IPS-18c (cell line): Measurements from ENCODE around the gene PZP.
"Not testable (repeated sequence)": the region's sequence is repeated elsewhere in the genome, so short reads cannot be mapped to it uniquely, and the experiment has no call there.

Source experiments
- H3K4me3 ChIP-seq: 2 replicates; pipeline ENCODE4 v1.7.0; 2013; ENCODE audit warnings: low read depth, mild to moderate bottlenecking, low read length, moderate library complexity; ENCODE audit not compliant: insufficient read depth
- H3K9me3 ChIP-seq: one replicate; pipeline ENCODE4 v1.6.1; 2013; ENCODE audit warnings: mild to moderate bottlenecking, low read length, moderate library complexity; ENCODE audit not compliant: control insufficient read depth, insufficient read depth

Gene PZP

DNA sequence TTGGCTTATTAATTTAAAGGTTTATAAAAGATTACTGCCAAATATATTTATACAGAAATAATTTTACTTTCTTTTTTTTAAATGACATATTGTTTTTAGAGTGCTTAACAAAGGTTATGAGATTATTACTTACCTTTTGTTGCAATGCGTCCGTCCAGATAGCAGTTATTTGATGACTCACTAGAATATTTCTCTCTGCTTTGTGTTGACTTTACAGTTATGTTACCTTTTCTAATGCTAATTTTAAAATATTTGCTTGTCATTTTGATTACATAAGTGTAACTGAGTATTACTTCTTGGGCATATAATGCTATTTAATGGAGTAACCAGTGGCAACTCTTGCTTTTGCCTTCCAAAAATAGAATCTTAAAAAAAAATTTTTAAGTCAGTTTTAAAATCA lies 6.3 kb upstream of the PZP start:
- no peaks in the 10 kb centered on the region for H3K9me3 ChIP-seq
- no peak overlapping the region for H3K4me3 ChIP-seq

DNA sequence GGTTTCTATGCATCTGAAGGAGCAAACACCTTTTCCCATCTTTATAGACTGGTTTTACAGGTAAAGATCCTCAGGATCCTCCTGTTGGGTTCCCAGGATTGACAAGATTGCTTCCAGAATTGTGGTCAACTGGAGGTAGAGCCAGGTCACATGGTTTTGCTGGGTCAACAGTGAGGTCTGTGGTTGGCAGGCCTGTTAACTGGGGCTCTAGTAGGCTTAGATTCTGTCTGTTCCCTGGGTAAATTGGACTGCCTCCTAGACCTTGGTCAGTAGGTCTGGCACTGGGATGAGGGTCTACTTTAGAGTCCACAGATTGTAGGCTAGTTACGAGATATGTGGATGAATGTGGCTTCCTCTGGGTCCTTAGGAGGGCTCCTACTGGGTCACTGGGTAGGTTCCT lies 3.5 kb upstream of the PZP start:
- no peak overlapping the region for H3K4me3 ChIP-seq
- no peaks in the 10 kb centered on the region for H3K9me3 ChIP-seq

DNA sequence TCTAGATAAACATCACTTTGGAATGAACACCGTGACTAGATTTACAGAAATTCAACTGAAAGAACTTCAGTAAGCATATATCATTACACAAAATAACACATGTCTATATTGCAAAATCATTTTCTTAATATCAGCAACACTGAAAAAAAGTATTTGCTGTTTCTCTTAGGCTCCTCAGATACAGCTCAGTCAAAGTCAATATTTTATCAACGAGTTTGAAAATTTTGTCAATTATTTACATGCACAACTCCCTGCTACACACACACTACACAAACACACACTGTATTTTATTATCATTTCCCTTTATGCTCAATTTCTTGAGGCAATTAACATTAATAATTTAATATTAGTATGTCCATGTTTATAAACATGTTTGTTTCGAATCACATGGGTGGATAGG lies 3.8 kb downstream of the PZP start:
- no peak overlapping the region for H3K4me3 ChIP-seq
- H3K9me3 ChIP-seq: no peaks in the 10 kb centered on the region

DNA sequence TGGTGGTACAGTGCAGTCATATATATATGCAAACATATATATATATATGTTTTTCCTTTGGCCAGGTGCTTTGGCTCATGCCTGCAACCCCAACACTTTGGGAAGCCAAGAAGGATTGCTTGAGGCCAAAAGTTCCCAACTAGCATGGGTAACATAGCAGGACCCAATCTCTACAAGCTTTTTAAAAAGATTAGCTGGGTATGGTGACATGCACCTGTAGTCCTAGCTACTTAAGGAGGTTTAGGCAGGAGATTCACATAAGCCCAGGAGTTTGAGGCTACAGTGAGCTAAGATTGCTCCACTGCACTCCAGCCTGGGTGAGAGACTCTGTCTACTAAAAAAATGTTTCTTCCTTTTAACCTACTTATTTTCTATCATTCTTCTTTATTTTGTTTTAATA lies 10.2 kb downstream of the PZP start:
- H3K4me3 ChIP-seq: no peak overlapping the region
- no peaks in the 10 kb centered on the region for H3K9me3 ChIP-seq

DNA sequence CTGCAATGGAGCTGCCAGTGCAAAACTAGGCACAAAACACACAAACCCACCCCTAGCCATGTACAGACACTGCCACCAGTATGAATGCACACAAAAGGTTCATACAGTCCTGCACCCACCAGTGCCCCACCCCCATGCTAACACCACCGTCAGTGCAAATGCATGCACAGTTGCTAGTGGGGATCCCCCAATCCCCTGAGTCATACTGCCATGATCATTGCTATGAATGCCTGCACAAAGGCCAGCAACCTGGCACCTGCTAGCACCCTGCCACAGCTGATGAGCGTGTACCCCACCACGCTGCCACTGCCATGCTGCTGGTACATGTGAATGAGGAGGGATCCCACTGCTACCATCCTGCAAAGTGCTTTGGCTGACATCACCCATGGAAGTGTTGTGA lies 23.9 kb downstream of the PZP start:
- Histone ChIP-seq H3K9me3 (no peaks in the 10 kb centered on the region), H3K4me3 (no peak overlapping the region)

DNA sequence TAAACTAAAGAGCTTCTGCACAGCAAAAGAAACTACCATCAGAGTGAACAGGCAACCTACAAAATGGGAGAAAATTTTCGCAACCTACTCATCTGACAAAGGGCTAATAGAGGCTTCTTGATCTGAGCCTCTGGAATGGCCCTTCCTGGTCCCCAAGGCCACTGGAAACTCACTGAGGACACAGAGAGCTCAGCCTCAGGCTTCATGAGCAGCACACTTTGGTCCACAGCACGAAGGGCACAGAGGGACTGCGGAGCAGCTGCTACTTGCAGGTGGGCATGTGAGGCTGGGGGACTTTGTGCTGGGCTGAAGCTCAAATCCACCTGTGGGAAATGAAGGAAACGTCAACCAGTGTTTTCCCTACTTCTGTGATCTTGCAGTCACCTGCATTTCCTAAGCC lies 27.4 kb downstream of the PZP start:
- H3K4me3 ChIP-seq: no peak overlapping the region
- no peaks in the 10 kb centered on the region for H3K9me3 ChIP-seq

DNA sequence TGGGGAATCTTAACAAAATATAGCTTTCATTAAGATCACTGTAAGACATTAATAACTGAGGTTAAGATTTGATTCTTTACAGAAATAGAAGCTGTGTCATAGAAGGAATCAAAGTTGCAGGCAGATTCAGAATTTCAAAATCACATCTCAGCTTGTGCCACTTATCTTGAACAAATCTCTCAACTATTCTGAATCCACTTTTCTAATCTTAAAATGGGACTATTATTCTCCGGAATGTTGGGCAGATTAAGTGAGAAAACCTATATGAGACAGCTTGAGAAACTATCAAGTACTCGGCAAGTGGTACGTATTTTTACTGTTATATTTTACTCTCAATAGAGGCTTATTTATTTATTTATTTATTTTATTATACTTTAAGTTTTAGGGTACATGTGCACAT lies 28.4 kb downstream of the PZP start:
- no peaks in the 10 kb centered on the region for H3K9me3 ChIP-seq
- no peak overlapping the region for H3K4me3 ChIP-seq

DNA sequence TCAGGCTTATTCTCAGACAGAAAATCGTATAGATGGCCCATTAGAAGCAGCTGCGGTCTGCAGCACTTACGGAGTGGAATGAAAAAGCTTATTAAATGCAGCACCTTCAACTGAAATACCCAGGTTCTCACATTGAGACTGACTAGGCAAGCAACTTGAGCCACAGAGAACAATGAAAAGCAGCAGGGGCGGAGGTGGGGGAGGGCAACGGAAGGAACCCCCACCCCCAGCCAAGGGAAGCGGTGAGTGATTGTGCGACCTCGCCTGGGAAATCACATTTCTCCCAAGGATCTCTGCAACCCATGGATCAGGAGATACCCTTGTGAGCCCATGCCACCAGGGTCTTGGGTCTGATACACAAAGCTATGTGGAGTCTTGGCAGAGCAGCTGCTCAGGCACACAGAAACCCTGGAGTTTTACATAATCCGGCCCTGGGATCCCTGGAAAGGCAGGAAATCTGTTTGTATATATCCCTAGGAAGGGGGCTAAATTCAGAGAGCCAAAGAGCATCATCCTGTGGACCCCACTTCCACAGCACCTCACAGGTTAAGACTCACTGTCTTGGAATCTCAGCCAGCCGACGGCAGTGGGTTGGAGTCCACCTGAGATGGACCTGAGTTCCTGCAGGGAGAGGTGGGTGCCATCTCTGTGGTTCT lies 38.1 kb downstream of the PZP start:
- H3K9me3 ChIP-seq: no peaks in the 10 kb centered on the region
- no peak overlapping the region; the same call in 1 of the 2 replicates for H3K4me3 ChIP-seq

DNA sequence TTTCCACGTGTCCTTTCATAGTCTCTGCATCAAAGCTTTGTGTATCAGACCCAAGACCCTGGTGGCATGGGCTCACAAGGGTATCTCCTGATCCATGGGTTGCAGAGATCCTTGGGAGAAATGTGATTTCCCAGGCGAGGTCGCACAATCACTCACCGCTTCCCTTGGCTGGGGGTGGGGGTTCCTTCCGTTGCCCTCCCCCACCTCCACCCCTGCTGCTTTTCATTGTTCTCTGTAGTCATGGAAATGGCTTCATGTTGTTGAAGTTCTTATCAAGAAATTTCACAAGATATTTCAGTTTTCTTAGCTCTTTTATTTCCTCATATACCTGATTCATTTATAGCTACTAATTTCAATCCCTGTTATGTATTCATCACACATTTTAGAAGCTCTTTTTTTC lies 40.9 kb downstream of the PZP start:
- not testable (repeated sequence) for H3K4me3 ChIP-seq, H3K9me3 ChIP-seq

DNA sequence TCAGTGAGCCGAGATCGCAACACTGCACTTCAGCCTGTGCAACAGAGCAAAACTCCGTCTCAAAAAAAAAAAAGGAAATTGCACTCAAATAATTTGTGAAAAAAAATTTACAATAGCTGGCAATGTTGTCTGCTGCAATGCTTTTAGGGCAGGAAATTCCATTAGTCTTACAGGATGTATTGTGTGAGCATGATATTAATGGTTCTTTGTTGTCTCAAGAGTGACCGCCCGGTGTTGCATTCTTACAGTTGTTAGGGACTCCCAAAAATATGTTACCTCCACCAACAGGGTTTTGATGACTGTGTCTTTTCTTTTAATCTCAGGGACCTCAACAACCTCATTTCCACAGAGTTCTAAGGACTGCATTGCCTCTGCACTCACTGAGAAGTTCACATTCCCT lies 44.8 kb downstream of the PZP start:
- Histone ChIP-seq H3K4me3 (no peak overlapping the region), H3K9me3 (no peaks in the 10 kb centered on the region)

DNA sequence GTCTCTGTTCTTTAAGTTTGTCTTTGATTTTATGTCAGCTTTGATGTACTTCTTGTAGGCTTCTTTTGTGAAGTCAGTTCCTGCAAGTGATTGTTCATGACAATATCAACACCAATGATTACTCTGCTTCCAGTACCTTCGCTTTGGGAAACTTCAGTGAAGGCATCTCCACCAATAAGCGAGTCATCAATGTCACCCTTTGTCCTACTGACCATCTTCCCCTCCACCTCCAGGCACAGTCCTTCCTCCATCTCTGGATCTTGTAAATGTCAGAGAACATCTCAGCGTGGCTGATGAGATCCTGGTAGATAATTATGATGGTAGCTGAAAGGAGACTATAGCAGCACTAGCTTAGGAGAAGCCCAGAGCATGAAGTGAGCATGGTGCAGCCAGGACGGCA lies 52.1 kb downstream of the PZP start:
- H3K4me3 ChIP-seq: no peak overlapping the region
- H3K9me3 ChIP-seq: no peaks in the 10 kb centered on the region

DNA sequence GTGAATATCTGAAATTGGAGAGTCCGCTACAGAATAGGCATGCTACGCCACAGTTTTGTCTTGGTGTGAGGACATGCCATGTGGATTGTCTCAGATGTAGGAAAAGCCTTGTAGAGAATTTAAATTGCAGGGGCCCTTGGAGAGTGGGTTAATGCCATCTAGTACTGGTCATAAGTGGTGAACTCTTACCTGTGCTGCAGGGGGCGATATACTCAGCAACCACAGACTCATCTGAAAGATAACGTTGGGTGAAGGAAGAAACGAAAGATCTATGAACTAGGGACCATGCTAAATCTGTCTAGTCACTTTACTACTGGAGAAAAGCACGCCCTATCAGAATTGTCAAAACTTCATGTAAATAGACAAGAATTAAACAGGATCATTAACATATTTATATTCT lies 58.8 kb downstream of the PZP start:
- Histone ChIP-seq H3K9me3 (no peaks in the 10 kb centered on the region), H3K4me3 (no peak overlapping the region)

DNA sequence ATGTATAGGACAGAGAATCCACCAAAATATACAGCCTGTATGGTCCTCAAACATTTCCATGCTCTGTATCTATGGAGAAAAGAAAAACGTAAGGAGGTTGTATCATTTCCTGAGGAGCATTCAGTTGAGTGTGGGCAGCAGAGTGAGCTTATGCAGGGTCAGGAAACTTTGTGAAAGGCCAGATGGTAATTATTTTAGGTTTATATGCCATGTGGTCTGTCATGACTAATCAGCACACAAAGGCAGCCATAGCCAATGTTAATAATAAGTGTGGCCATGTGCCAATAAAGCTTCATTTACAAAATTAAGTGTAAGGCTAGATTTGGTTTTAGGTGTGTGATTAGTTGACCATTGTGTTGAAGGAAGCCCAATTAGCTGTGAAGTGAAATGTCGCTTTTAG lies 59.3 kb downstream of the PZP start:
- Histone ChIP-seq H3K4me3 (no peak overlapping the region), H3K9me3 (no peaks in the 10 kb centered on the region)

DNA sequence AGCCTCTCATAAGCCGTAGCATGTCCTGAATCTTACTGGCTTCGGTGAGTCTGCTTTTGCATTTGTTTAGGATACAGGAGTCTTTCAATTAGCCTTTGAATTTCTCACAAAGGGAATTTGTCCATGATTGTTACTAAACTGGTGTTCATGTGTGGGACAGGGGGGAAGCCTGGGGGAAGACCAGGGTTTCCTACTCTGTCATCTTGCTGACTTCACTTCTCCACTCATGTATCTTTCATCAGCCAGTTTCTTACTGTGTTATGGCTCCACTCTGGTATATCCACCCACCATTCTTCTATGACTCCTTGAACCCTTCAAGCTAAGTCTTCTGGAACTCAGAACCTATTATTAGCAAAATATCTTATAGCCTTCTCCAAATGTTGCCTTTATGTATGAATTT lies 60.7 kb downstream of the PZP start:
- peaks cover 4% of the 10 kb centered on the region for H3K9me3 ChIP-seq
- H3K4me3 ChIP-seq: no peak overlapping the region

DNA sequence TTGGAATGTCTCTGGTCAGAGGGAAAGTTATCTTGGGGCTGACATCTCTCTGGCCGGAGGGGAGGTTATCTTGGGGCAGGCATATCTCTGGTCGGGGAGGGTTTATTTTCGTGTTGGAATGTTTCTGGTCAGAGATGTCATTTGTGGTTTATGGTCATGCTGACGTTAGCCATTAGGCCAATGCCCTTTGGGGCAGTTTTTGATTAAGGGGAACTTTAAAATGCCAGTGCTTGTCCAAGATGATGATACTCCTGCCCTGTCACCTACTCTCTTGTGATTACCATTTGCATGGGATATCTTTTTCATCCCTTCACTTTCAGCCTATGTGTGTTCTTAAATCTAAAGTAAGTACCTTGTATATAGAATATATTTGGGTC lies 63.5 kb downstream of the PZP start:
- Histone ChIP-seq H3K4me3 (no peak overlapping the region), H3K9me3 (peaks cover 4% of the 10 kb centered on the region)

DNA sequence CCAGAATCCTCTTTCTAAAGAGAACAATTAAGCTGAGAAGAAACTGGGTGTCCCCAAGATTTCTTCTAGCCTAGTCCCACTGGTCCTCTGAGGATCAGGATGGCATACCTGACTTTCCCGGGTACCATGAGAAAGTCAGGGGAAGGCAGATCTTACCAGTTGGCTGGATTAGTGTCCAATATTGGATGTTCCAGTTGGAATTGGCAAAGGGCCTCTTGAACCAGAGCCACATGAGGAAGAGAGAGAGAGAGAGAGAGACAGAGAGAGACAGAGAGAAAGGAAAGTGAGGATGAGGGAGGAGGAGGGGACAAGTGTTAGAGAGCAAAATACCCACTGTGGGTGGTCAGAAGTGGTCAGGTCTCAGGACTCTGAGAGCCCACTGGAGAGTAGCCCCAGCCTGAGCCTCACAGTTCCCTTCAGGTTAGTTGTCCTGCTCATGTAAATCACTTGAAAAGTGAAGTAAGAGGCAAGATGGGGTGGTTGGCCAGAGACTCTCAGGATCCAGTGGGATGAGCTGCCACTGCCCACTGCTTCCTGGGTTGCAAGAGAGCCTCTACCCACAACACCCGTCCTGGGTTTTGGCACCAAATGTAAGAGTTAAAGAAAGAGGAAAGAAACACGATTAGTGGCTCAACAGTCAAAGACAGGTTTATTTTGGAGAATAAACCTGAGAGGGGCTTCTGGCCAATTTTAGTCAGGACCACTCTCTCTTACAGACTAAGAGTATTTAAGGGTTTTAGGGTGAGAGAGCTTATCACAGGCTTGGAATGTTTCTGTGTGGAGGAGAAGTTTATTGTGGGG lies 64.1 kb downstream of the PZP start:
- no peak overlapping the region for H3K4me3 ChIP-seq
- H3K9me3 ChIP-seq: peaks cover 4% of the 10 kb centered on the region

DNA sequence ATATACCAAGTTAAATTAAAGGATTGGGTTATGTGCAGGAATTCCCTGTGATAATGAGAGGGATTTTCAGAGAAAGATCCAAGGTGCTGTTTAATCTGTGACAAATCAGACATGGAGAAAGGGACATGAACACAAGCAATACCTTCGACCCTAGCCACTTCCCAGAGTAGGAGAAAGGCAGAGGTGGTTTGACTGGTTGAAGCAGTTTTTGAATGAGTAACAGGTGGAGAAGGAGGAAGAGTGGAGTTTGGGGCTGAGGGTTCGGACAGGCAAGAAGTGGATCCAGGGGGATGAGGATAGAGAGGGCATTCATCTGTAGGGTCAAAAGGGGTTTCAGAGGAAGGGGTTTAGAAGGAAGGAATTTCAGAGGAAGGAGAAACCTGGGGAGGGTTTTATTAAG lies 65.1 kb downstream of the PZP start:
- Histone ChIP-seq H3K9me3 (peaks cover 4% of the 10 kb centered on the region), H3K4me3 (no peak overlapping the region)

DNA sequence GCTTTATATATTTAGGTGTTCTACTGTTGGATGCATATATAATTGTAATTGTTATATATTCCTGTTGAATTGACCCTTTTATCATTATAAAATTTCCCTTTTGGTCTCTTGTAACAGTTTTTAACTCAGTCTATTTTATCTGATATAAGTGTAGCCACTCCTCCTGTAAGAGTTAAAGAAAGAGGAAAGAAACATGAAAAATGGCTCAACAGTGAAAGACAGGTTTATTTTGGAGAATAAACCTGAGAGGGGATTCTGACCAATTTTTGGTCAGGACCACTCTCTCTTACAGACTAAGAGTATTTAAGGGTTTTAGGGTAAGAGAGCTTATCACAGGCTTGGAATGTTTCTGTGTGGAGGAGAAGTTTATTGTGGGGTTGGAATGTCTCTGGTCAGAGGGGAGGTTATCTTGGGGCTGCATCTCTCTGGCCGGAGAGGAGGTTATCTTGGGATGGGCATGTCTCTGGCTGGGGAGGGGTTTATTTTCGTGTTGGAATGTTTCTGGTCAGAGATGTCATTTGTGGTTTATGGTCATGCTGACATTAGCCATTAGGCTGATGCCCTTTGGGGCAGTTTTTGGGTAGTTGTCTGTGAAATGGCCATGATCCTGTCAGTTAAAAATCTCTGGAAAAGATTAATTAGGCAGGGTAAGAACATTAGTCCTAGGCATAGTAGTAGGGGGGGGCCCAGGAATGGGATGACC lies 68.5 kb downstream of the PZP start:
- H3K9me3 ChIP-seq: not testable (repeated sequence)

More for the DNA sequence above, 68.5 kb downstream of the PZP start:
- H3K4me3 ChIP-seq: not testable (repeated sequence)
